LNCaP clone FGC (cell line): Measurements from ENCODE around the gene COPS4.
"Not testable (repeated sequence)": the region's sequence is repeated elsewhere in the genome, so short reads cannot be mapped to it uniquely, and the experiment has no call there.

Experiments
- DNase-seq: peaks from one replicate; pipeline ENCODE4 v3.0.0-alpha.2; 2011; ENCODE audit warnings: low read depth
- H3K4me3 ChIP-seq: 2 replicates; pipeline ENCODE4 v1.5.1; 2011; ENCODE audit warnings: mild to moderate bottlenecking, low read depth, low read length, control low read depth
- TF ChIP-seq, protein P1 (sequence below): IDR thresholded peaks from 2 replicates; pipeline ENCODE4 v1.5.1; 2012; ENCODE audit warnings: mild to moderate bottlenecking; ENCODE audit not compliant: control insufficient read depth, insufficient read depth; ENCODE audit errors: extremely low read depth

COPS4 gene

GRCh38 chr4:83110970-83111750, 76.2 kb downstream of the COPS4 start:
- TF ChIP-seq, protein P1, sequence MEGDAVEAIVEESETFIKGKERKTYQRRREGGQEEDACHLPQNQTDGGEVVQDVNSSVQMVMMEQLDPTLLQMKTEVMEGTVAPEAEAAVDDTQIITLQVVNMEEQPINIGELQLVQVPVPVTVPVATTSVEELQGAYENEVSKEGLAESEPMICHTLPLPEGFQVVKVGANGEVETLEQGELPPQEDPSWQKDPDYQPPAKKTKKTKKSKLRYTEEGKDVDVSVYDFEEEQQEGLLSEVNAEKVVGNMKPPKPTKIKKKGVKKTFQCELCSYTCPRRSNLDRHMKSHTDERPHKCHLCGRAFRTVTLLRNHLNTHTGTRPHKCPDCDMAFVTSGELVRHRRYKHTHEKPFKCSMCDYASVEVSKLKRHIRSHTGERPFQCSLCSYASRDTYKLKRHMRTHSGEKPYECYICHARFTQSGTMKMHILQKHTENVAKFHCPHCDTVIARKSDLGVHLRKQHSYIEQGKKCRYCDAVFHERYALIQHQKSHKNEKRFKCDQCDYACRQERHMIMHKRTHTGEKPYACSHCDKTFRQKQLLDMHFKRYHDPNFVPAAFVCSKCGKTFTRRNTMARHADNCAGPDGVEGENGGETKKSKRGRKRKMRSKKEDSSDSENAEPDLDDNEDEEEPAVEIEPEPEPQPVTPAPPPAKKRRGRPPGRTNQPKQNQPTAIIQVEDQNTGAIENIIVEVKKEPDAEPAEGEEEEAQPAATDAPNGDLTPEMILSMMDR, result no peak
- no peak for DNase-seq
- no peak overlapping the region for H3K4me3 ChIP-seq

DNA sequence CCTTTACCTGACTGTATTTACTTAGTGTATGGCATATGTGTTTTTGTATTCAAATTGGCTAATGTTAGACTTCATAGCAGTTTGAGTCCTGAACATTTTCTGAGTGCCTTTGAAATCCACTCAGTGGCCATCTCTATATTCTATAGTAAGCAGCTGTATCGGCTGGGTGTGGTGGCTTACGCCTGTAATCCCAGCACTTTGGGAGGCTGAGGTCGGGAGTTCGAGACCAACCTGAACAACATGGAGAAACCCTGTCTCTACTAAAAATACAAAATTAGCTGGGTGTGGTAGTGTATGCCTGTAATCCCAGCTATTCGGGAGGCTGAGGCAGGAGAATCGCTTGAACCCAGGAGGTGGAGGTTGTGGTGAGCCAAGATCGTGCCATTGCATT, 76.8 kb downstream of the COPS4 start:
- H3K4me3 ChIP-seq, result not testable (repeated sequence)

GRCh38 chr4:83112231-83112630, 77.2 kb downstream of the COPS4 start:
- H3K4me3 ChIP-seq, result no peak overlapping the region
- TF ChIP-seq, protein P1, result no peak

More for the DNA sequence above, 76.8 kb downstream of the COPS4 start:
- DNase-seq, result not testable (repeated sequence)

DNA sequence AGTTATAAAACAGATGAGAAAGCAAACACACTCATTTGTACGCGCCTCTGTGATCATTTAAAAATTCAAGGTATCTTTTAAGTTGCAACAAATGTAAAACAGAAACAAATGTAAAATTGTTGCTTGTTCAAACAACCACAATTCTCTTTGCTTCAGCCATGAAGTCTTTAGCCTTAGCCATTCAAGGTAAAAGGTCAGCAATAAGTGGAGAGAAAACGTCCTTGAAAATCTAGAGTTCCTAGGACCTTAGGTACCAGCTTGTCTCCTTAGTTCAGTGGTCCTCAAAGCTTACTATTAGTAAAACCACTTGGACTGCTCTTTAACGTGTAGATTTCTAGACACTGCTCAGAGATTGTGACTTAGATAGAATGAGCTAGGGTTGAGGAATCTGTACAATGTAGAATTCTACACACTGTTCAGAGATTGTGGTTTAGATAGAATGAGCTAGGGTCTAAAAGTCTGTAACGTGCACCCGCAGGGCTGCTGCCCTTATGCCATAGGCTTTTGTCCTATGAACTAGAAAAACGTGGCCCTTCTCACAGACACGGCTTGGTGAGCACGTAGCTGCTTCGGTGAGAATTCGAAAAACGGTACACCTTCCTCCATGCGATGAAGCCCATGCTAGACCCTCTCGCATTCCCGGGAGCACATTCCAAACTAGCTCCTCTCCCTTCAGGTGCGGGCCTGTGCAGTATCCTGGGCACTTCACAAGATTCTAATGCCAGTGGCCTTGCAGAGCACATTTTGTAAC, 77.9 kb downstream of the COPS4 start:
- no peak for DNase-seq
- TF ChIP-seq, protein P1, result no peak

More at GRCh38 chr4:83112231-83112630, 77.2 kb downstream of the COPS4 start:
- DNase-seq, result no peak

GRCh38 chr4:83113429-83113786, 78.4 kb downstream of the COPS4 start:
- DNase-seq, result no peak
- TF ChIP-seq, protein P1, result no peak
- no peak overlapping the region for H3K4me3 ChIP-seq

More for the DNA sequence above, 77.9 kb downstream of the COPS4 start:
- no peak overlapping the region for H3K4me3 ChIP-seq

DNA sequence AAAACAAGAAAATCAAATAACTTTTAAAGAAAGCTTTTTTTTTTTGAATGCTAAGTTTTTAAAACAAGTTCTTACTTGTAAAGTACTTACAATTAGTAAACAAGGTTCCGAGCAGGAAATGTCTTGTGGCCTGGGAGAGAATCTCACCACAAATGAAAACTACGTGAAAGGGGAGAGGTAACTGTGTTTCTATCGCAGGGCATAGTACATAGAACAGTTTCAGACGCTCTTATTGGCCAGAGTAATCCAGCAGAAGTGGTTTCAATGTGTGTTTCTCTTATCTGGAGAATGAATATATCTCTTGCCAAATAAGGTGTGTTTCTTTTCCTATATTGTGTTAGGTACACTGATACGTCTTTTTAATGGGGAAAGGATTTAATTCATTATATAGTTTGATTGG, 79.6 kb downstream of the COPS4 start, which contains the start of gene PLAC8:
PLAC8 (minus strand) TSS at position 154 of the 400 bp plus-strand sequence. CDS start 6,808 bp downstream, outside the sequence.
- no peak within 1 kb of the TSS for H3K4me3 ChIP-seq
- DNase-seq, result no peak

GRCh38 chr4:83115000-83115399, 80.0 kb downstream of the COPS4 start:
- TF ChIP-seq, protein P1, result no peak
- no peak for DNase-seq
- no peak overlapping the region for H3K4me3 ChIP-seq

More for the DNA sequence above, 79.6 kb downstream of the COPS4 start, which contains the start of gene PLAC8:
- TF ChIP-seq, protein P1, result no peak
